ENCODE results near the gene ILRUN.

GRCh38 chr6:34661357-34661756, 35.2 kb downstream of the ILRUN start:
- TF ChIP-seq, protein P1, sequence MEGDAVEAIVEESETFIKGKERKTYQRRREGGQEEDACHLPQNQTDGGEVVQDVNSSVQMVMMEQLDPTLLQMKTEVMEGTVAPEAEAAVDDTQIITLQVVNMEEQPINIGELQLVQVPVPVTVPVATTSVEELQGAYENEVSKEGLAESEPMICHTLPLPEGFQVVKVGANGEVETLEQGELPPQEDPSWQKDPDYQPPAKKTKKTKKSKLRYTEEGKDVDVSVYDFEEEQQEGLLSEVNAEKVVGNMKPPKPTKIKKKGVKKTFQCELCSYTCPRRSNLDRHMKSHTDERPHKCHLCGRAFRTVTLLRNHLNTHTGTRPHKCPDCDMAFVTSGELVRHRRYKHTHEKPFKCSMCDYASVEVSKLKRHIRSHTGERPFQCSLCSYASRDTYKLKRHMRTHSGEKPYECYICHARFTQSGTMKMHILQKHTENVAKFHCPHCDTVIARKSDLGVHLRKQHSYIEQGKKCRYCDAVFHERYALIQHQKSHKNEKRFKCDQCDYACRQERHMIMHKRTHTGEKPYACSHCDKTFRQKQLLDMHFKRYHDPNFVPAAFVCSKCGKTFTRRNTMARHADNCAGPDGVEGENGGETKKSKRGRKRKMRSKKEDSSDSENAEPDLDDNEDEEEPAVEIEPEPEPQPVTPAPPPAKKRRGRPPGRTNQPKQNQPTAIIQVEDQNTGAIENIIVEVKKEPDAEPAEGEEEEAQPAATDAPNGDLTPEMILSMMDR (IDR thresholded peaks at IDR 0.05): no peak
- no peak for TF ChIP-seq EZH2 (IDR thresholded peaks at IDR 0.05; ENCODE audit: borderline replicate concordance, insufficient read depth, low read depth, low read length, poor library complexity, severe bottlenecking)
